Mesodermal cell (in vitro differentiated cells): ENCODE measurements around the gene PXK.

Experiments used
- H3K27ac ChIP-seq: 2 replicates; pipeline ENCODE4 v1.7.0; 2013; ENCODE audit warnings: mild to moderate bottlenecking, low read depth, low read length, moderate library complexity; ENCODE audit not compliant: severe bottlenecking
- H3K36me3 ChIP-seq: 2 replicates; pipeline ENCODE4 v1.7.1; 2013; ENCODE audit warnings: mild to moderate bottlenecking, low read length, moderate library complexity; ENCODE audit not compliant: control insufficient read depth, insufficient read depth
- H3K4me1 ChIP-seq: one replicate; pipeline ENCODE4 v1.7.1; 2013; ENCODE audit warnings: mild to moderate bottlenecking, low read length; ENCODE audit not compliant: insufficient read depth, control insufficient read depth, poor library complexity, severe bottlenecking
- H3K4me3 ChIP-seq: 2 replicates; pipeline ENCODE4 v1.7.0; 2013; ENCODE audit warnings: low read length, control low read depth, mild to moderate bottlenecking; ENCODE audit not compliant: insufficient read depth, poor library complexity, severe bottlenecking; ENCODE audit errors: extremely low read depth
- H3K9me3 ChIP-seq: 2 replicates; pipeline ENCODE4 v1.7.1; 2013; ENCODE audit warnings: mild to moderate bottlenecking, low read length, moderate library complexity; ENCODE audit not compliant: control insufficient read depth
- WGBS, 2 experiments: methylation state at CpG; one replicate each; pipeline ENCODE4 v1.1.5; 2013; ENCODE audit warnings: missing lambda C conversion rate in 2 of 2; ENCODE audit not compliant: insufficient coverage in 2 of 2; 5-methylcytosine and 5-hydroxymethylcytosine counted together

PXK gene

DNA sequence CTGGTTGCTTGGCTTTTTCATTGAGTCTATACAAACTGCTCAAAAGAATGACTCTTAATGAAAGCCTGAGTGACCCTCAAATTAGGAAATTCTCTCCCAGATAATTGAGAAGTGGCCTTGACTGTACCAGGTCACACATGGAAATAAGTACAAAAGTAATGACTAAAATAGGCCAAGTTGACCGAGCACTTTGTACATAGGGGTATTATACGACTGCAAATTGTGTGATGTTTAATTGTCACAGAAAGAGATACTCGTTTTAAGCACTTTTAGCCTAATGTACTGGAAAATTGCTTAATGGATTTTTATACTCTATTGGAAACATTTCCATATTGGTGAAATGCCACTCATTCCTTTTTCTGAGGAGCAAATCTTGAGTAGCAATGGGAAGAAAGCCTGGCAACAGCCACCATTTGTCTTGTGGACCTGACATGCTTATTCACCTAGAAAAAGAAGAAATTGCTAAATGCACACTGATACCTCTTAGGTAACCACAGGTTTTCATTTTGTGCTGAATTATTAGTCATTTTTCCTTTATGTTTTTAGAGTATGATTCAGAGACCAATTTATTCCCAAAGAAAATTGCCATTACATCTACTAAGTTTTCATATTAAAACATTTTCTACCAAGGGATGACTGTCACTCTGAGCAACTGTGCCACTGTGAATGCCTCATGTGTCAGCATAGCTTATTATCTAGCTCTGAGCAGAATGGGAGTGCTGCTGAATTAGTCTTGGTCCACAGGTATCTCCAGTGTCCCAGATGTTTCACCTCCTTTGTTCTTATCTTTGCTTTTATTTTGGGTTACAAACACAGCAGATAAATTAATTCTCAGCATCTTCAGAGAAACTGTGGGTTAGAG lies 8.9 kb upstream of the PXK start:
- Histone ChIP-seq H3K9me3 (no peaks in the 10 kb centered on the region), H3K4me3 (no peak overlapping the region), H3K27ac (no peak overlapping the region), H3K36me3 (peaks cover 15% of the 10 kb centered on the region), H3K4me1 (peaks cover 6% of the 10 kb centered on the region)
- 95 to 100% methylated on average over 2 of the region's 3 CpGs for WGBS, 2 experiments

DNA sequence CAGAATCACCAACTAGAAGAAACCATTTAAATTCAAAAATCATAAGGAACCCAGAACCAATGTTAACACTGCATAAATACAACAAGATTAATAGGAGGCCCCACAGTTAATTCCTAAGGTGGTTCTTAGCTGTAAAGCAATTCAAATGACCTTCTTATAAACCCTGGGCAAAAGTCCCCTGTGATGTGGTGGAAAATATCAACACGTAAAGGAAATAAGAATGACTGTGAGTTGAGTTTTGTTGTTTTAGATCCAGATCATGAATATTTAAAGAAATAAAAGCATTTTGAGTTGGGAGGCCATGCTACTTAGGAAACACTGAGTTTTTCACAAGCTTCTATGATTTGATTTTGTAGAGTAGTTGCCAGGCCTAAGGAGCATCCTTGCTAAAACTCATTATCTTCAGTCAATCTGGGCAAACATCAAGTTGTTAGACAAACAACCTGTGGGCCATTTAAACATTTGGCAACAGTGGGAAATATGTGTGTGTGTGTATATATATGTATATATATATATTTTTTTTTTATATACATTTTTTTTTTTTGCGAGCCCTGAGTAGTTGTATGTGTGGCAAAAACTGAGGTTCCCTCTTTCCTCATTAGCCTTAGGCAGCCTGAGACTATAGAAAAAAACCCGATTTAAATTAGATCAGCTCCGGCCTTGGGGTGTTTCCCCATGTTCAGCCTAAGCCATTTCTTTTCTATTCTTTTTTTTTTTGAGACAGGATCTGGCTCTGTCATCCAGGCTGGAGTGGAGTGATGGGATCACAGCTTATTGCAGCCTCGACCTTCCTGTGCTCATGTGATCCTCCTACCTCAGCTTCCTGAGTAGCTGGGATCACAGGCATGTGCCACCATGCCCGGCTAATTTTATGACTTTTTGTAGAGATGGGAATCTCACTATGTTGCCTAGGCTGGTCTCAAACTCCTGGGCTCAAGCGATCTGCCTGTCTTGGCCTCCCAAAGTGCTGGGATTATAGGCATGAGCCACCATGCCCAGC lies 8.0 kb upstream of the PXK start:
- Histone ChIP-seq H3K4me1 (peaks cover 6% of the 10 kb centered on the region), H3K4me3 (no peak overlapping the region), H3K9me3 (no peaks in the 10 kb centered on the region), H3K27ac (no peak overlapping the region), H3K36me3 (peaks cover 6% of the 10 kb centered on the region)
- WGBS, 2 experiments, result 94 to 95% methylated on average over 4 to 5 of the region's 7 CpGs

DNA sequence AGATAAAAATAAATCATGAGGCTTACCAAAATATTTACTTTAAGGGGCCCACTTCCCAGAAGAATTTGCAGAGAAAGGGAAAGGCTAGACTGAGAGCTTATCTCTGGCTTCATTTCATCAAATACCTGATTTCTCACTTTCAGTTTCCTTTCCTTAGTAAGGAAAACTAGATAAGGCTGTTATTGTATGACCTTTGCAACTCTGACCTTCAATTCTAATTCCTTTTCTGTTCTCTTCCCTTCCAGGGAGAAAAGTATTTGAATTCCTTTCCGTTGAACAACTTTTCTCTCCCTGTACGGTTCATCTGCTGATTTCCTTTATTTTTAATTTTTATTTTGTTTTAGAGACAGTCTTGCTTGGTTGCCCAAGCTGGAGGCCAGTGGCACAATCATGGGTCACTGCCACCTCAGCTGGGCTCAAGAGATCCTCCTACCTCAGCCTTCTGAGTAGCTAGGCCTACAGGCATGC lies 7.1 kb upstream of the PXK start:
- no peaks in the 10 kb centered on the region for H3K9me3 ChIP-seq
- peaks cover 6% of the 10 kb centered on the region for H3K4me1 ChIP-seq
- no peak overlapping the region for H3K4me3 ChIP-seq
- H3K27ac ChIP-seq, result no peak overlapping the region
- no CpG with 5 or more reads among the region's 2 CpGs for WGBS, 2 experiments
- peaks cover 3% of the 10 kb centered on the region for H3K36me3 ChIP-seq

- H3K36me3 ChIP-seq, result no peaks in the 10 kb centered on the region
- 81 to 96% methylated on average over 5 of the region's 8 CpGs for WGBS, 2 experiments
- no peak overlapping the region for H3K4me3 ChIP-seq
- H3K4me1 ChIP-seq, result peaks cover 6% of the 10 kb centered on the region
- no peaks in the 10 kb centered on the region for H3K9me3 ChIP-seq
- H3K27ac ChIP-seq, result no peak overlapping the region
These were observed 6.3 kb upstream of the PXK start for GRCh38 chr3:58326267-58326900.

GRCh38 chr3:58329150-58329921 lies 3.4 kb upstream of the PXK start:
- Histone ChIP-seq H3K36me3 (no peaks in the 10 kb centered on the region), H3K27ac (no peak overlapping the region), H3K4me3 (no peak overlapping the region), H3K9me3 (no peaks in the 10 kb centered on the region), H3K4me1 (peaks cover 11% of the 10 kb centered on the region)
- WGBS, 2 experiments, result 92 to 93% methylated on average over 3 to 7 of the region's 8 CpGs

DNA sequence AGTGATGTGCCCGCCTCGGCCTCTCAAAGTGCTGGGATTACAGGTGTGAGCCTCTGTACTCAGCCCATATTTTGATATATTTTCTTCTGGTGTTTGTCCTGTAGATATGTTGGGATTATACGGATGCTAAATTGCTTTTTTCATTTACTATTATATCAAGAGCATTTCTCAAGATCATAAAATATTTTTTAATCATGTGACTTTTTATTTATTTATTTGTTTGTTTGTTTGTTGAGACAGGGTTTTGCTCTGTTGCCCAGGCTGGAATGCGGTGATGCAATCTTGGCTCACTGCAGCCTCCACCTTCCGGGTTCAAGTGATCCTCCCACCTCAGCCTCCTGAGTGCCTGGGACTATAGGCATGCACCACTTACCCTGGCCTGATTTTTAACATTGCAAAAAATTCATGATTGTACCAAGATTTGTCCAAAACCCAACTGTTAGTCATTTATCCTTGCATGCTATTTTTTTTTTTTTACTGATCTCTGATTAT lies 2.7 kb upstream of the PXK start:
- 90 to 95% methylated on average over 2 to 3 of the region's 5 CpGs for WGBS, 2 experiments
- no peak overlapping the region for H3K27ac ChIP-seq
- H3K36me3 ChIP-seq, result no peaks in the 10 kb centered on the region
- no peaks in the 10 kb centered on the region for H3K9me3 ChIP-seq
- peaks cover 14% of the 10 kb centered on the region for H3K4me1 ChIP-seq
- H3K4me3 ChIP-seq, result no peak overlapping the region

GRCh38 chr3:58331593-58332152 lies 1.0 kb upstream of the PXK start:
- 92 to 100% methylated on average over 3 to 4 of the region's 4 CpGs for WGBS, 2 experiments
- H3K4me3 ChIP-seq, result no peak overlapping the region
- no peaks in the 10 kb centered on the region for H3K36me3 ChIP-seq
- H3K27ac ChIP-seq, result no peak overlapping the region
- no peaks in the 10 kb centered on the region for H3K9me3 ChIP-seq
- H3K4me1 ChIP-seq, result peaks cover 19% of the 10 kb centered on the region

GRCh38 chr3:58333206-58334012 lies 717 bp downstream of the PXK start:
- peak overlapping the region; percentile 70 for H3K4me3 ChIP-seq
- no peaks in the 10 kb centered on the region for H3K9me3 ChIP-seq
- 1 to 2% methylated on average over 25 to 27 of the region's 37 CpGs for WGBS, 2 experiments
- H3K27ac ChIP-seq, result peak overlapping the region; percentile 36
- peaks cover 19% of the 10 kb centered on the region for H3K4me1 ChIP-seq
- no peaks in the 10 kb centered on the region for H3K36me3 ChIP-seq

GRCh38 chr3:58334013-58334321 lies 1.3 kb downstream of the PXK start:
- Histone ChIP-seq H3K4me1 (peaks cover 19% of the 10 kb centered on the region), H3K4me3 (peak overlapping the region; percentile 70), H3K27ac (no peak overlapping the region), H3K36me3 (no peaks in the 10 kb centered on the region), H3K9me3 (no peaks in the 10 kb centered on the region)
- WGBS, 2 experiments, result 33 to 72% methylated on average over 1 to 2 of the region's 4 CpGs
